Measurements from ENCODE around the gene ANKRD36B.
"Not testable (repeated sequence)": the region's sequence is repeated elsewhere in the genome, so short reads cannot be mapped to it uniquely, and the experiment has no call there.

Gene ANKRD36B

DNA sequence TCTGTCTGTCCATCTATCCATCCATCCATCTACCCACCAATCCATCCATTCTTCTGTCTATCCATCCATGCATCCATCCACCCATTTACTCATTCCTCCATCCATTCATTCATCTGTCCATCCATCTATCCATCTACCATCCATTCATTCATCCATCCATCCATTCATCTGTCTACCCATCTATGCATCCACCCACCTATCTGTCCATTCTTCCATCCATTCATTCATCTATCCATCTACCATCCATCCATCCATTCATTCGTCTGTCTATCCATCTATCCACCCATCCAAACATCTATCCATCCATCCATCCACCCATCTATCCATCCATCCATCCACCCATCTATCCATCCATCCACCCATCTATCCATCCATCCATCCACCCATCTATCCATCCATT, 30.8 kb upstream of the ANKRD36B start:
- not testable (repeated sequence) for H3K4me3 ChIP-seq (ENCODE audit: low read depth, low read length); H3K9ac ChIP-seq (ENCODE audit: low read length); DNase-seq; H3K9me3 ChIP-seq (ENCODE audit: insufficient read depth, low read depth, low read length); H2BK5ac ChIP-seq (ENCODE audit: low read depth, low read length, poor library complexity); H3K23ac ChIP-seq (ENCODE audit: low read length); H3K4me1 ChIP-seq (ENCODE audit: control insufficient read depth in 1 of 2, insufficient read depth in 2 of 2, low read length in 2 of 2); H2BK120ac ChIP-seq (ENCODE audit: insufficient read depth, low read length, poor library complexity); H3K27ac ChIP-seq (ENCODE audit: low read depth, low read length); H3K4me2 ChIP-seq (ENCODE audit: low read length); H3K79me2 ChIP-seq (ENCODE audit: control insufficient read depth, insufficient read depth, low read length, poor library complexity); H2BK12ac ChIP-seq (ENCODE audit: low read length); H3K14ac ChIP-seq (ENCODE audit: low read length); H3K27me3 ChIP-seq (ENCODE audit: insufficient read depth, low read length); H4K91ac ChIP-seq (ENCODE audit: low read depth, low read length); H4K12ac ChIP-seq (ENCODE audit: low read depth, low read length); H2AFZ ChIP-seq (ENCODE audit: insufficient read depth, low read length, poor library complexity); H3K36me3 ChIP-seq (ENCODE audit: control insufficient read depth in 1 of 2, insufficient read depth in 2 of 2, low read length in 2 of 2); H3K18ac ChIP-seq (ENCODE audit: low read length); H3K4ac ChIP-seq (ENCODE audit: low read depth, low read length); H2AK5ac ChIP-seq (ENCODE audit: low read length); H4K8ac ChIP-seq (ENCODE audit: low read depth, low read length); H3K79me1 ChIP-seq (ENCODE audit: low read length)
- no CpG with 5 or more reads among the region's 1 CpG for WGBS (ENCODE audit: extremely low coverage, insufficient coverage, insufficient read length)

DNA sequence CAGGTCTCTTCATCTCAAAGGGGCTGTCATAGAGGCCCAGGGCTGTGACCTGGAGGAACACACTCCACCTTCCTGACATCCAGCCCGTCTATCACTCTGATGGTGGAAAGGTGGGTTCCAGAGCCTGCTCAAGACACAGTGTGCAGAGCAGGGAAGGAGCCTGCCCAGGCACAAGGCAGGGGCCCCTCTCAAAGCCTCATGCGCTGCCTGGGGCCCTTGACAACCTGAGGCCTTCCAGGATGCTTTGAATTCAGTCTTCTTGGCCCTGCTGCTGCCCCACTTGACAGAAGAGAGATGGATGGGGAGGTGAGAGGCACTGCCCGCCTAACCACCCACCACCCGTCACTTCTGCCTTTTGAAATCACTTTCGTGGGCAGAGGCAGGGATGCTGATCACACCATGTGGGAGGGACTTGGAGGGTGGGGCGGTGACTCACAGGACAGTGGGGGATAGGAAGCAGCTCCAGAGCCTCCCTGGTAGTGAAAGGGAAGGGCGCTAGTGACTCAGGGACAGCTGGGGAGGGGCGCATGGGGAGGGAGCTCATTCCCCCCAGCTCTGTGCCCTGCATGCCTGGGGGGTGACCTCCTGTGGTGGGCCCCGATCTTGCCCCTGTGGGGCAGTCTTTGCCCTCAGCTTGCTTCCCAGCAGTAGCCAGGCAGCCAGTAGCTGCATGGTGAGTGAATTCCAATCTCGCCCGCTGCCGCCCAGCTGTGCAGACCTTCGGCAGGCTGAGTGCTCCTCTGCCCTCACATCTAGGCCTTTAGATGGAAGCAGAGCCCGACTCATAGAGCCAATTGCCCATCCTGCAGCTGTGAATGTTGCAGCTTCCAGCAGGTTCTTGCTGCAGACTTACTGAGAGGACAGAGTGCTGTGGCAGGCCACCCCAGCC, 29.5 kb upstream of the ANKRD36B start:
- not testable (repeated sequence) for H3K4ac ChIP-seq (ENCODE audit: low read depth, low read length); H4K91ac ChIP-seq (ENCODE audit: low read depth, low read length); H4K8ac ChIP-seq (ENCODE audit: low read depth, low read length); H3K9me3 ChIP-seq (ENCODE audit: insufficient read depth, low read depth, low read length); H2BK120ac ChIP-seq (ENCODE audit: insufficient read depth, low read length, poor library complexity); H2AK5ac ChIP-seq (ENCODE audit: low read length); H3K79me1 ChIP-seq (ENCODE audit: low read length); H3K36me3 ChIP-seq (ENCODE audit: control insufficient read depth in 1 of 2, insufficient read depth in 2 of 2, low read length in 2 of 2); H3K4me3 ChIP-seq (ENCODE audit: low read depth, low read length); H3K27me3 ChIP-seq (ENCODE audit: insufficient read depth, low read length); H3K23ac ChIP-seq (ENCODE audit: low read length); H2BK5ac ChIP-seq (ENCODE audit: low read depth, low read length, poor library complexity); H2AFZ ChIP-seq (ENCODE audit: insufficient read depth, low read length, poor library complexity); H3K4me1 ChIP-seq (ENCODE audit: control insufficient read depth in 1 of 2, insufficient read depth in 2 of 2, low read length in 2 of 2); H3K27ac ChIP-seq (ENCODE audit: low read depth, low read length); H3K18ac ChIP-seq (ENCODE audit: low read length); H3K79me2 ChIP-seq (ENCODE audit: control insufficient read depth, insufficient read depth, low read length, poor library complexity); H3K9ac ChIP-seq (ENCODE audit: low read length); H3K4me2 ChIP-seq (ENCODE audit: low read length); H3K14ac ChIP-seq (ENCODE audit: low read length); DNase-seq; H2BK12ac ChIP-seq (ENCODE audit: low read length); H4K12ac ChIP-seq (ENCODE audit: low read depth, low read length)
- WGBS (ENCODE audit: extremely low coverage, insufficient coverage, insufficient read length) = no CpG with 5 or more reads among the region's 14 CpGs

DNA sequence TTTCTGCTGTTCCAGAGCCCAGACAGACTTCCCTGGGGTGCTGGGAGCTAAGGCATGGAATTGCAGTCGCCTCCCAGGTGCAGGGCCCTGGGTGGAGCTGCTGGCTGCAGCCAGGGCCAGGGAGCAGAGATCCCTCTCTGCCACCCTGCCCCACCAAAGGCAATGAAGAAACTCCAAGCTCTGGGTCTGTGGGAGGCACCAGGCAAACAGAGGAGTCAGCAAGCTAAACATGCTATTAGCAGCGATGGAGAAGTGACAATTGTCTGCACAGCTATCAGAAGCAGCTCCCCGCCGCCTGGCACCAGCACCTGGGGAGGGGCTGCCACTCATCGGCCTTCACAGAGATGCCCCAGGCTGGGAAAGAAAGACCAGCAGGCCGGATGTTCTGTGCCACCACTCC, 28.2 kb upstream of the ANKRD36B start:
- Histone ChIP-seq H2BK120ac (ENCODE audit: insufficient read depth, low read length, poor library complexity) (no peak overlapping the region), H3K23ac (ENCODE audit: low read length) (no peak overlapping the region), H3K9me3 (ENCODE audit: insufficient read depth, low read depth, low read length) (no peaks in the 10 kb centered on the region), H2BK5ac (ENCODE audit: low read depth, low read length, poor library complexity) (no peak overlapping the region), H3K4me3 (ENCODE audit: low read depth, low read length) (no peak overlapping the region), H3K4ac (ENCODE audit: low read depth, low read length) (no peak overlapping the region), H3K27ac (ENCODE audit: low read depth, low read length) (no peak overlapping the region), H2AFZ (ENCODE audit: insufficient read depth, low read length, poor library complexity) (no peak overlapping the region), H4K12ac (ENCODE audit: low read depth, low read length) (no peak overlapping the region), H3K9ac (ENCODE audit: low read length) (no peak overlapping the region), H4K91ac (ENCODE audit: low read depth, low read length) (no peak overlapping the region), H3K27me3 (ENCODE audit: insufficient read depth, low read length) (no peaks in the 10 kb centered on the region), H2AK5ac (ENCODE audit: low read length) (no peak overlapping the region), H3K14ac (ENCODE audit: low read length) (no peak overlapping the region), H2BK12ac (ENCODE audit: low read length) (no peak overlapping the region), H4K8ac (ENCODE audit: low read depth, low read length) (no peak overlapping the region), H3K79me2 (ENCODE audit: control insufficient read depth, insufficient read depth, low read length, poor library complexity) (no peaks in the 10 kb centered on the region), H3K36me3 (ENCODE audit: control insufficient read depth in 1 of 2, insufficient read depth in 2 of 2, low read length in 2 of 2) (no peaks in the 10 kb centered on the region), H3K4me2 (ENCODE audit: low read length) (no peak overlapping the region), H3K79me1 (ENCODE audit: low read length) (no peaks in the 10 kb centered on the region), H3K4me1 (ENCODE audit: control insufficient read depth in 1 of 2, insufficient read depth in 2 of 2, low read length in 2 of 2) (no peaks in the 10 kb centered on the region), H3K18ac (ENCODE audit: low read length) (no peak overlapping the region)
- WGBS (ENCODE audit: extremely low coverage, insufficient coverage, insufficient read length) = no CpG with 5 or more reads among the region's 6 CpGs
- DNase-seq = no peak

DNA sequence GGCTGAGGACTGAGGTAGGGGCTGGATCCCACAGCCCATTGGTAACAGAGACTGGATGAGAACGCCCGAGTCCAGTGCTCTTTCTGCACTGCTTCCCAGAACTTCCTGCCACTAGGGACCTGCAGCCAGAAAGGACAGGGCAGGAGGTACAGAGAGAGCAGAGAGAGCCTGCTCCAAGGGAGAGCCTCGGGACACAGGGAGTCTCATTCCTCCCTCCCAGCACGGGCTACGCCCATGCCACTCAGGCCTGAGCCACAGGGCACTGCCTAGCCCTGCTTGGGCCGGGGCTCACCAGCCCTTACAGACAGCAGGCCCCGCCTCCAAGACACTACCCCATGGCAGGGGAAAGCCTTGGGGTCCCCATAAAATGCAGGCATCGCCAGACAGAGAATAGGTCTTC, 26.1 kb upstream of the ANKRD36B start:
- not testable (repeated sequence) for H2BK5ac ChIP-seq (ENCODE audit: low read depth, low read length, poor library complexity); H4K8ac ChIP-seq (ENCODE audit: low read depth, low read length); H3K79me2 ChIP-seq (ENCODE audit: control insufficient read depth, insufficient read depth, low read length, poor library complexity); H3K4me3 ChIP-seq (ENCODE audit: low read depth, low read length); H4K91ac ChIP-seq (ENCODE audit: low read depth, low read length); H3K36me3 ChIP-seq (ENCODE audit: control insufficient read depth in 1 of 2, insufficient read depth in 2 of 2, low read length in 2 of 2); H3K9me3 ChIP-seq (ENCODE audit: insufficient read depth, low read depth, low read length); H3K79me1 ChIP-seq (ENCODE audit: low read length); DNase-seq; H2BK12ac ChIP-seq (ENCODE audit: low read length); H3K4ac ChIP-seq (ENCODE audit: low read depth, low read length); H3K14ac ChIP-seq (ENCODE audit: low read length); H3K23ac ChIP-seq (ENCODE audit: low read length); H2AK5ac ChIP-seq (ENCODE audit: low read length); H4K12ac ChIP-seq (ENCODE audit: low read depth, low read length); H3K4me2 ChIP-seq (ENCODE audit: low read length); H3K4me1 ChIP-seq (ENCODE audit: control insufficient read depth in 1 of 2, insufficient read depth in 2 of 2, low read length in 2 of 2); H3K27me3 ChIP-seq (ENCODE audit: insufficient read depth, low read length); H2BK120ac ChIP-seq (ENCODE audit: insufficient read depth, low read length, poor library complexity); H3K9ac ChIP-seq (ENCODE audit: low read length); H3K27ac ChIP-seq (ENCODE audit: low read depth, low read length); H2AFZ ChIP-seq (ENCODE audit: insufficient read depth, low read length, poor library complexity); H3K18ac ChIP-seq (ENCODE audit: low read length)
- WGBS (ENCODE audit: extremely low coverage, insufficient coverage, insufficient read length) = no CpG with 5 or more reads among the region's 8 CpGs
